Cardiac fibroblast (primary cell): ENCODE data around the gene SFT2D1.

Experiments
- DNase-seq, 2 donors: peaks; one replicate each; pipeline versions ENCODE4 v3.0.0 to v3.0.0-alpha.2; 2010; ENCODE audit warnings: low read depth in 2 of 2
- H3K4me3 ChIP-seq, 2 donors: replicated peaks in 1 of 2; 1 replicate in 1 of 2; 2 replicates in 1 of 2; pipeline ENCODE4 v1.5.1; 2011; ENCODE audit warnings: low read depth in 2 of 2, low read length in 2 of 2, mild to moderate bottlenecking in 2 of 2, moderate library complexity in 1 of 2
- TF ChIP-seq, protein P1 (sequence below): IDR thresholded peaks from one replicate; pipeline ENCODE4 v1.5.1; 2011; ENCODE audit warnings: low read depth, mild to moderate bottlenecking, low read length, inconsistent platforms

SFT2D1 gene

DNA sequence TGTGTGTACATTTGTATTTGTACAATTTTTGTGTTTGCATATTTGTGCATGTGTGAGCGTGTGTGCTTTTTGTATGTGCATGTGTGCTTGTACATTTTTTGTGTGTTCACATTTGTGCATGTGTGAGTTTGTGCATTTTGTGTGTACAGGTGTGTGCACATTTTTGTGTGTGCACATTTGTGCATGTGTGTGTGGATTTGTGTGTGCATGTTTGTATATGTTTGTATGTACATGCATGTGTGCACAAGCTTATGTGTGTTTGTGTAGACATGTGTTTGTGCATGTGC, 63.0 kb downstream of the SFT2D1 start:
- no peak overlapping the region for H3K4me3 ChIP-seq
- TF ChIP-seq, protein P1, sequence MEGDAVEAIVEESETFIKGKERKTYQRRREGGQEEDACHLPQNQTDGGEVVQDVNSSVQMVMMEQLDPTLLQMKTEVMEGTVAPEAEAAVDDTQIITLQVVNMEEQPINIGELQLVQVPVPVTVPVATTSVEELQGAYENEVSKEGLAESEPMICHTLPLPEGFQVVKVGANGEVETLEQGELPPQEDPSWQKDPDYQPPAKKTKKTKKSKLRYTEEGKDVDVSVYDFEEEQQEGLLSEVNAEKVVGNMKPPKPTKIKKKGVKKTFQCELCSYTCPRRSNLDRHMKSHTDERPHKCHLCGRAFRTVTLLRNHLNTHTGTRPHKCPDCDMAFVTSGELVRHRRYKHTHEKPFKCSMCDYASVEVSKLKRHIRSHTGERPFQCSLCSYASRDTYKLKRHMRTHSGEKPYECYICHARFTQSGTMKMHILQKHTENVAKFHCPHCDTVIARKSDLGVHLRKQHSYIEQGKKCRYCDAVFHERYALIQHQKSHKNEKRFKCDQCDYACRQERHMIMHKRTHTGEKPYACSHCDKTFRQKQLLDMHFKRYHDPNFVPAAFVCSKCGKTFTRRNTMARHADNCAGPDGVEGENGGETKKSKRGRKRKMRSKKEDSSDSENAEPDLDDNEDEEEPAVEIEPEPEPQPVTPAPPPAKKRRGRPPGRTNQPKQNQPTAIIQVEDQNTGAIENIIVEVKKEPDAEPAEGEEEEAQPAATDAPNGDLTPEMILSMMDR, result no peak
- DNase-seq, result no peak

DNA sequence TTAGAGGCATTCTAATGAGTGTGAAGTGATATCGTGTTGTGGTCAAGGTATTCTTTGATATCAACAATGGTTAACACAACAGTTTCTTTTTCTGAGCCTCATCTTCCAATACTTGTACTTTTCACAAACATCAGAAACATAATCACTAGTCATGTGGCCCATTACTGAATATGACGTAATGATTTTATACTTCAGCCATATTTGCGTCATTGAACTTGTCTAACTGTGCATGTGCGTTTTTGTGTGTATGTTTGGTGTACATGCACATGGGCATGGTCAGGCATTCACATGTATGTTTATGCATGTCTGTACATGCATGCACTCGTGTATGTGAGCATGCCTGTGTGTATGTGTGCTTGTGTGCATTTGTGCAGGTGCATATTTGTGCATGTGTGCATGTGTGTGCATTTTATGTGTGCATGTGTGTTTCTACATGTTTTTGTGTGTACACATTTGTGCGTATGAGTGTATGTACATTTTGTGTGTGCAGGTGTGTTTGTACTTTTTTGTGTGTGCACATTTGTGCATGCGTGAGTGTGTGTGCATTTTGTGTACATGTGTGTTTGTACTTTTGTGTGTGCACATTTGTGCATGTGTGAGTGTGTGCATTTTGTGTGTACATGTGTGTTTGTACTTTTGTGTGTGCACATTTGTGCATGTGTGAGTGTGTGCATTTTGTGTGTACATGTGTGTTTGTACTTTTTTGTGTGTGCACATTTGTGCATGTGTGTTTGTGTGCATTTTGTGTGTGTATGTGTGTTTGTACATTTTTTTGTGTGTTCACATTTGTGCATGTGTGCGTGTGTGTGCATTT, 63.6 kb downstream of the SFT2D1 start:
- DNase-seq, result no peak
- TF ChIP-seq, protein P1, result no peak

DNA sequence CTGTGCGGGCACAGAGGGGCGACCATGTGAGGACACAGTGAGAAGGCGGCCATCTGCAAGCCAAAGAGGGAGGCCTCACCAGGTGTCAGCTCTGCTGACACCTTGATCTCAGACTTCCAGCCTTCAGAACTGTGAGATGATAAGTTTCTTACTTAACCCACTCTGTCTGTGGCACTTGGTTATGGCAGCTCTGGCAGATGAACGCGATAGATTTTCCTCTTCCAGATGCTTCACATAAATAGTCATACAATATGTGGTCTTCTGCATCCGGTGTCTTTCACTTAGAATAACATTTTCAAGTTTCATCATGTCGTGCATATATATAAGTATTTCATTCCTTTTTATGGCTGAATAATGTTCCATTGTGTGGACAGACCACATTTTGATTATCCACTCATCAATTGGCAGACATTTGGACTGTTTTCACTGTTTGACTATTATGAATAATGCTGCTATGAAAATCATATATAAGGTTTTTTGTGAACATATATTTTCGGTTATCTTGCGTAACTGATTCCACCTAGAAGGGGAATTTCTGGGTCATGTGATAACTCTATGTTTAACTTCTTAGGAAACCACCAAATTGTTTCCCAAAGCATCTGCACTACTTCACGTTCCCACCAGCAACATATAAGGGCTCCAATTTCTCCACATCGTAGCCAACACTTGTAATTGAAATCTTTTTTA, 64.3 kb downstream of the SFT2D1 start:
- no peak overlapping the region for H3K4me3 ChIP-seq
- DNase-seq, result no peak
- TF ChIP-seq, protein P1, result no peak

More for the DNA sequence above, 63.6 kb downstream of the SFT2D1 start:
- no peak overlapping the region for H3K4me3 ChIP-seq

DNA sequence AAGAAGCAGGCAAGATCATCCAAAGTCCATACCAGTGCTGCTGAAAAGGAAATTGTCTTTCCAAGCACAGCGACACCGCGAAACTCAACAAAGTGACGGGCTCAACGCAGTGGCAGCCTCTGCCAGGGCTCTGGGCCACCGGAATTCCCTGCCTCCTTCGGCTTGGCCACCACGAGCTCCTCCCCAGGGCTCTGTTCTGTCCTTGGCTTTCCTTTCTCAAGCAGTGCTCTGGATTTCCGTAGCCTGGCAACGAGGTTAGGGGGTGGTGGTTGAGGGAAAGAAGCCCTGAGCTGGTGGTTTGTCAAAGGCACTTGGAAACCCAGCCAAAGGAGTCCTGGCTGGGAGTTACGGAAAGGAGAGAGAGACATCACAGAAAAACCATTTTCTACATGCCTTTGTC, 65.3 kb downstream of the SFT2D1 start:
- TF ChIP-seq, protein P1, result no peak
- DNase-seq, result peak in 1 of 2 donors; percentile 32
- no peak overlapping the region for H3K4me3 ChIP-seq

DNA sequence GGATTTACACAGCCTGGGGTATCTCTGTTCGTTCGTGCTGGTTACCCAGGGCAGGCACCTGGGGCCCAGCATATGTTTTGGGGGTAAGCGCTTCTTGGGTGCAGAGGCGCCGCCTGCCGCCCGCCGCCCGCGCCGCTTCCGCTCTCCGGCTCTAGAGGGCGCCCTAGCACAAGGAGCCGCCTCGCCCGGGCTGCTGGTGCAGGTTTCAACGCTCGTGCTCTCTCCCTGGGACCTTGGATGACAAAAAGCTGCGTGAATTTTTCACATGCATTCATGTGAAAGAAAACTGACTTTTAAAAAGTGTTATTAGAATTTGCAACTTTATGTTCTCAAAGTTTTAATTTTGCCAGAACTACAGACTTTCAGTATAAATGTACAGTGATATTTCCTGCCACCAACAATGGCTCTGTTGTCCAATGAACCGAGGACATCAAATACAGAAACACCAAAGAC, 66.6 kb downstream of the SFT2D1 start:
- H3K4me3 ChIP-seq, result no peak overlapping the region
- peak; percentile 56 to 66 for DNase-seq
- TF ChIP-seq, protein P1, result peak; percentile 90

DNA sequence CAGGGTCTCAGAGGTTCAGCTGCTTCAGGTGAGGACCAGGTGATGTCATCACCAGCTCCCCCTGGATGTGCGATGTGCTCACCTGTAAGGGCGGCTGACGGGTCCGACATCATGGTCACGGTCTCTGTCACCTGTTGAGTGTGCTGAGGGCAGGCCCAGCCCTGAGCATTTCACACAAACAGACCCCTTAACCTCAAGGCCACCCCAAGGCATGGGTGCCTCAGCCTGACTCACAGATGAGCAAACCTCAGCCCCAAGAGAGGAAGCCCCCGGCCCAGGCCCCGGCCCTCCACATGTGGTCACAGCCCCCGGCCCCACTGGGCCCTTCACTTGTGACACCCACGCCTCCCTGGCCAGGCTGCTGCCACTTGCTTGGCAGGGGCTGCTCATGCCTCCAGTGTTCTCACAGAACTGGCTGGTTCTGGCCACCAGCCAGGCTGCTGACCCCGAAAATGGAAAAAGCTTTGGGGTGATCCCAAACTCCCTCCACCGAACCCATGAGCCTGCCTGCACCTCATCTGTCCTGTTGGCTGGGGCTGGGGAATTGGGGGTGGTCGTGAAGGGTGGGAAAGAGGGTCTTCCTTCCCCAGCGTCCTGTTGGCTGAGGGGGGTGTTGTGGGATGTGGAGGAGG, 67.5 kb downstream of the SFT2D1 start:
- no peak for DNase-seq

More for the DNA sequence above, 67.5 kb downstream of the SFT2D1 start:
- TF ChIP-seq, protein P1, result no peak
- no peak overlapping the region for H3K4me3 ChIP-seq
